GM18526 (cell line): ENCODE measurements around the gene NR2C1.

Experiments used
- POLR2A ChIP-seq: IDR thresholded peaks from 3 replicates; pipeline ENCODE4 v1.6.1; 2011; ENCODE audit not compliant: insufficient read length; ENCODE audit errors: extremely low read depth

NR2C1 gene

DNA sequence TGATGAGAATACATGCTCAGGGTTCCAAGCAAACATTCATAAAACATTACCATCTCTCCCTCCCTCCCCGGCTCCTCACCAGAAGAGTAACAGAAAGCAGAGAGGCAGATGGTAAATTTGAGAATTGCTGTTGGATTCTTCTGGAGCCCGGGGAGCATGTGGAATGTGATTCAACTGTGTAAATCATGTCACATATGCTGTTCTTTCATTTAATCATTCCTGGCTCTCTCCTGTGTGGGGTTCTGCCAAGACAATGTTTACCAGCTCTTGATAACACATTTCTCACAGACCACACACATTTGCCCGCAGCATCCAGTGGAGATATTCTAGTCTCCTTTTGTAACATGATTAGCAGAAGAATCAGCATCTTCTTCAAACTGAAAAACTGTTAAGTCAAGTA, 23.4 kb upstream of the NR2C1 start:
- TF ChIP-seq POLR2A, result no peak

DNA sequence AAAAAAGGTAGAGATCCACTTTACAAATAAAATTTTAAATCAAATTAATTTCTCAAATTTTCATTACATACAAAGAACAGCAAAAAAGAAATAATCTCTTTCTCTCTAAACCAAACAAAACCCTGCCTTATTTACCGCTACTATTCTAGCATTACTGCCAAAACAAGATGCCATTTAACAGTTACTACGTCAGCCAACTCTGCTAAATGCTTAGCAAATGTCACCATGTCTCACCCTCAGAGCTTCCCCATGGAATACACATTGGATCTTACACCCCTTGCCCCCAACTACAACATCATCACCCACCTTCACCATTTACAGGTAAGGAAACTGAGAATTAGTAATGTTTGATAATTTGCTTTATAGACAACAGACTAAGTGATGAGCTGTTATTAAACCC, 23.0 kb upstream of the NR2C1 start:
- TF ChIP-seq POLR2A, result no peak

DNA sequence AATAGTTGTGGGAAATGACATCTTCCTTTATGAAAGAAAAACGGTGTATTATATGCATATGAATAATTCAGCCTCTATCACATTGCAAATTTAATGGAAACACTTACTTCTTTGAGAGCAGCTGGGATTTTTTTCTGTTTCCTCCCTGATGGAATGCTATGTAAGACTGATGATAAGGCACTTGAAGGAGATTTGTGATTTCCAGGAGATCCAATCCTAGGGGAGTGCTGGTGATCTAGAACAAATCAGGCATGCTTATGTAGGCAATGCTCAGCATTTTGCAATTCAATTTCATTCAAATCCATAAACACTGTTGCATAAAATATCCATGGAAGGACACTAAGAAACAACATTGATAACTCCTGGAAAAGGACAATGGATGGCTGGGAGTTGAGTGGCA, 16.0 kb upstream of the NR2C1 start:
- TF ChIP-seq POLR2A, result no peak

DNA sequence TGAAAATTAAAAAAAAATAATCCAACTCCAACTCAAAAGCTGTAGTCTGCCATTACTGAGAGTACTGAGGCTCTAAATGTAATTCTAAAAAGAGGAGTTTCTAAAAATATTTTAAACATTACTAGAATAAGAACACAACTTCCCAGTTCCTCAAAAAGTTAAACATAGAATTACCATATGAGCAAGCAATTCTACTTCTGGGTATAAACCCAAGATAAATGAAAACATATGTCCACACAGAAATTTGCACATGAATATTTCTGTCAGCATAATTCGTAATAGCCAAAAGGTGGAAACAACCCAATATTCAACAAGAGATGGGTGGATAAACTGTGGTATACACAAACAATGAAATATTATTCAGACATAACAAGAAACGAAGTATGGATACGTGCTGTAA, 15.0 kb upstream of the NR2C1 start:
- TF ChIP-seq POLR2A, result no peak

DNA sequence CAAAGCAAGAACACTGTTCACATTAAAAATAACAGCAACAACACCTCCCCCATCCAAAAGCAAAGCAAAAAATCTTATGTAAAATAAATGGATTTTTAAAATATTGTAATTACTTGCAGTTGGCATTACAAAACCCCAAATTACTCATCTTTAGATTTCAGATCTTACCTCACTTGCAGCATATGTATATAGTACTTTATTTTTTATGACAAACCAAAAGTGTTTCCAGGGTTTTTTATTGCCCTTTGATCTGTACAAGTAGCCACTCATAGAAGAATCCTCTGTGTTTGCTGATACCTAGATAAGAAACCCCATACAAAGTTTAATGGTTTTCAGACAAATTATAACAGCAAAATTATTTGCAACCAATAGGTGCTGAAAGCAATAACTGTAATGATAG, 12.2 kb upstream of the NR2C1 start:
- no peak for TF ChIP-seq POLR2A

DNA sequence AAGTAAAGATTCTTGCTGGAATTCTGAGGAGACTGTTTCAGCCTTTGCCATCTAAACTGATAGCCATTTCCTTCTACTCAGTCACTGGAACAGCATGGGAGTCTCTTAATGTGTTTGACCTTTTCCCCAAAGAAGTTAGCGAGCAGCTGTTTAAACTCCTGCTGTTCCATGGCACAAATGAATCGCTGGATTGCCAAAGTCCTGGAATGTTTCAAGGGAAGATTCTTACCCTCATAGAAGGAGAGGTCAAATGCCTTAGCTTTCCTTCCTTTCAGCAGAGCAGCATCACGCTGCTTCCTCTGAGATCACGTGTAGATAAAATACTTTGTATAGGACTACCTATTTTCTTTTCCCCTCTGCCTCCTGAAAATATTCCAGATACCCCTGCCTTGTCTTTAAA, 10.5 kb upstream of the NR2C1 start:
- TF ChIP-seq POLR2A, result no peak

DNA sequence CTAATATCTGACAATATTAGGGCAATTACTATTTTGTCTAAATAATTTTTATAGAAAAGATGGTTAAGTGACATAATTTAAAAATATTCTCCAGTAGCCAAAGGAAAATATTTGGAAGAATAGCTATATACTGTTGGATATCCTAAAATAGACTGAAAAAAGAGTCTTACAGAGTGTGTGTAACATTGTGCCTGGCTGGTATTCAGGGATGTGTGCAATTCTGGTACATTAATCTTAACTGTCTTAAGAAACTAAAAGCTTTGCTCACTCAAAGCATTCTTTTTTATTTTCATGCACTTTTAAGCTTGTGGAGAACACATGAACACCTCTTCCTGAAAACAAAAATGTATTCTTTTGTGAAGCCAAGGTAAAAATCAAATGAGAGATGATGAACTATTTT, 10.1 kb upstream of the NR2C1 start:
- no peak for TF ChIP-seq POLR2A

DNA sequence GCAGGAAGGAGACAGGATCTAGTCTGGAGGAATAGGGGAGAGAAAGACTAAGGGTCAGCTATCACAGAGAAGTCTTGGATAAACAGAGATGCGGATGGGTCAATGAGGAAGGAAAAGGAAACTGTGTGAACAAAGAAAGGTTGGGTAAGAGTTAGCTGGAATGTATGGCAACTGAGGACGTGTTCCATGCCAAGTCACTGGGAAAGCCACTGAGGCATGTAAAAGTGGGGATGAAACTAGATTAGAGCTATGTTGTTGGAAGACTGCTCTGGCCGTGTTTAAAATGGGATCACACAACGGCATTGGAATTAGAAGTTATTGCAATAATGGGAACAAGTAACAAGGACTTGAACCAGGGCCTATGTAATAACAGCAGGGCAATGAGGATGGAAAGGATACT, 3.9 kb upstream of the NR2C1 start:
- TF ChIP-seq POLR2A, result no peak

DNA sequence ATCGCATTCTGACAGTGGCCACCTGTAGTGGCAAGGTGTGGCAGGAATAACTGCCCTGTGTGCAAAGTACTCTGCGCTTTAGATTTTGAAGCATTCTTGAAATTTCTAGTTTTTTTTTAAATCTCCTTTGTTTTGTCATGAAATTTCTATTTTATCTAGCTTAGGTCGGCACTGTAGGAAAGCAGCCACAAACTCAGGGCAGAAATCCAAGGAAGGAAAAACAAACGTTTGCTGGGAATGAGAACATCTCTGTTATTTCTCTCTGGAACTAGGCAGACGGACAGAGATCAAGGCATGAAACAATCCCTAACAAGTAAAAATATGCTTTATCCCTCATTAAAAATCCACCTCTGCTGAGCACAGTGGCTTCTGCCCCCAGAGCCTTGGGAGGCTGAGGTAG, 1.3 kb upstream of the NR2C1 start:
- no peak for TF ChIP-seq POLR2A

DNA sequence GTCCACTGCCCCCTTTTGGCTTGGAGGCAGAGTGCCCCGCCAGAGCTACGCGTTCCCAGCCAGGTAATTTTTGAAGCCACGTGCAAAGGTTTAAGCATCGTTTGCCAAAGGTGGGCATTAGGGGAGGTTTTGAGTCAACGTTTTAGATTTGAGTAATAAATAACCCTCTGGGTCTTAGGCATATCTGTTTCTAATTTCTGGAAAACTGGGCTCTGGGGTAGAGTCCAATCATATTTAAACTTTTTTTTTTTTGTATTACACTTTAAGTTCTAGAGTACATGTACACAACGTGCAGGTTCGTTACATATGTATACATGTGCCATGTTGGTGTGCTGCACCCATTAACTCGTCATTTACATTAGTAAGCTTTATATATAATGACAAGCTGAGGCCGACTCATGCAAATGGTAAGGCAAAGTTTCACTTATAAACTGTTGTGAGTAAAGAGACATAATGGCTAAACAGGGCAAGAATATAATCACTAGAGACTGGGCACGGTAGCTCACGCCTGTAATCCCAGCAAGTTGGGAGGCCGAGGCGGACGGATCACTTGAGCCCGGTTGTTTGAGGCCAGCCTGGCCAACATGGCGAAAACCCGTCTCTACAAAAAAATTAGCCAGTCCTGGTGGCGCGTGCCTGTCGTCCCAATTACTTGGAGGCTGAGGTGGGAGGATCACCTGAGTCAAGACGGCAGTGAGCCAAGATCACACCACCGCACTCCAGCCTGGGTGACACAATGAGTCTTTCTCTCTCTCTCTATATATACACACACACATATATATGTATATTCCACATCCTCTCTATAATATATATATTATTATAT, 491 bp upstream of the NR2C1 start:
- no peak for TF ChIP-seq POLR2A

DNA sequence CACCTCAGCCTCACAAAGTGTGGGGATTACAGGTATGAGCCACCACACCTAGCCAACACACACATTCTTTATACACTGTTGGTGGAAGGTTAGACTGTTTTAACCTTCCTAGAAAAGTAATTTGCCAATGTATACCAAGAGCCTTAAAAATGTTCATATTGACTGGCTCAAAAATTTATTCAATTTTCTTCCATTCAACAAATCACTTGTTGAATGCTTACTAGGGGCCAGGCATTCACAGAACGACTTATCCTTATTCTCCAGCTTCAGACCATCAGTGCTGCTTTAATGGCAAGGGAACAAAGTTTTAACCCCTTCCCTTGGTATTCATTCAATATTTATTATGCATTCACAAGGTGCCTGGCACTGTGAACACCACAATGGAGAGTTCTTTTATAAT, 3.0 kb downstream of the NR2C1 start:
- TF ChIP-seq POLR2A, result no peak

DNA sequence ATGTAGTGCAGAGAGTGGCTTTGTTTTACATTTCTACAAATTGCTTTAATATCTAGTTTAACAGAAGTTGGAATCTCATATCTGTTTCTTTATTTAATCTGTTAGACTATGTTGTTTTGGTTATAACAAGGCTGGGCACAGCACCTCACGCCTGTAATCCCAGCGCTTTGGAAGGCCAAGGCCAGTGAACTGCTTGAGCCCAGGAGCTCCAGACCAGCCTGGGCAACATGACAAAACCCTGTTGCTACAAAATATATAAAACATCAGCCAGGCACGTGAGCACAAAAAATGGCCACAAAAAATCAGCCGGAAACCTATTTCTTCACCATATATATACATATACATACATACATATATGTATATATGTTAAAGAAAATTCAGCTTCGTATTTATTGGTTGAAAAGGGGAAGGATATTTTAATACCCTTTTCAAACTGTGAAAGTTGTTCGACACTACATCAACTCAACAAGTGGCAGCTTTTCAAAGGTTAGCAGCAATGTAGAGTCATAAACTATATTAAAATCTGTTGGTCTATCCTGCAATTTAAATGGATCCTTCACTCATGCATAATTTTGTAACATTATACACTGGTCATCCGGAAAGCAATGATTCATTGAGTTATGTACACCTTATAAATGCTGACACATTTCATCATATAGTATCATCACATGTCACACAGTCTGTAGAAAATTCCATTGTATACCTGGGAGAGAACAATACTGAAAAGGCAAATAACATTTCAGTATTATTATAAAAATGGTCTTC, 7.1 kb downstream of the NR2C1 start:
- TF ChIP-seq POLR2A, result no peak

DNA sequence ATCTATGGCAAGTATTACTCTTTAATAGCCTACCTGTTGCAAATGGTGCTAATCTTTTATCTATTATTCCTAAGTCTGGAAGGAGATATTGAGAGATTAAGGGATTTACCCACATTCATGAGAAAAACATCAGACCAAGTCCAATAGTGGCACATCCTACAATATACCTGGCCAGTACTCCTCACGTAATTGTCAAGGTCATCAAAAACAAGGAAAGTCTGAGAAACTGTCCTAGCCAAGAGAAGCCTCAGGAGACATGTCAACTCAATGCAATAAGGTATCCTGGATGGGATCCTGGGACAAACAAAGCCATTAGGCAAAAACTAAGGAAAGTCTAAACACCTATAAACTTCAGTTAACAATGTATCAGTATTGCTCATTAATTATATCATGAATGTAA, 12.5 kb downstream of the NR2C1 start:
- TF ChIP-seq POLR2A, result no peak

DNA sequence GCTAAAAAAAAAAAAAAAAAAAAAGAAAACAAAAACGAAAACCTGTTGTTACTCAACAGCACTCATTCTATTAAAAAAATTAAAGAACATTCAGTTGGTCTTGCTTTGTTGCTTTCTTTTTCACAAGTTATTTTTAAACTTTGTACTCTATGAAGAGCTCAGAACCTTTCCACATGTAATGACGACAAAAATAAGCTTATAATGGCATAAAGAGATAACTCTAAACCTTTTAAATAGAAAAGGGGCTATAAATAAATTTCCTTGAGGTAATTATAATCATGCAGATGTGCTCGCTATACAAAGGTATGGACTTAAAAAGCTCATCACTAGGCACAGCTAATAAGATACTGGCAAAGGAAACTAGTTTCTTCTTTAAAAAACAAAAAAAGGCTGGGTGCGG, 13.4 kb downstream of the NR2C1 start:
- no peak for TF ChIP-seq POLR2A

DNA sequence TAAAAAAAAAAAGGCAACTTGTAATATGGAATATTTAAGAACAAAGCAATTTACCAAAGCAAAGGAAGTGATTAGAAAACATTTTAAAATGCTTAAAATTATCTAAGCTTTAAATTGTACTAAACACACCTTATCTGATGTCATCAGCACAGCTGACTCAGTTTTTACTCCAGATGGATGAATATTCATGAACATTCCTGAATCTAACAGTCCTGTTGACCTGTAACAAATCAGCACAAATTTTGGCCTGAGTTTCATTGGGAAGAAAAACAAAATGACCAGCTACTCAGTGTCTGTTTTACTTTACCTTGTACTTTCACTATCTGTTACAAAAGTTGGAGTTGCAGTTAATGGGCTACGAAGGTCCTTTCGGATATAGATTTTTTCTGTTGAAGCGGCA, 16.0 kb downstream of the NR2C1 start:
- no peak for TF ChIP-seq POLR2A

DNA sequence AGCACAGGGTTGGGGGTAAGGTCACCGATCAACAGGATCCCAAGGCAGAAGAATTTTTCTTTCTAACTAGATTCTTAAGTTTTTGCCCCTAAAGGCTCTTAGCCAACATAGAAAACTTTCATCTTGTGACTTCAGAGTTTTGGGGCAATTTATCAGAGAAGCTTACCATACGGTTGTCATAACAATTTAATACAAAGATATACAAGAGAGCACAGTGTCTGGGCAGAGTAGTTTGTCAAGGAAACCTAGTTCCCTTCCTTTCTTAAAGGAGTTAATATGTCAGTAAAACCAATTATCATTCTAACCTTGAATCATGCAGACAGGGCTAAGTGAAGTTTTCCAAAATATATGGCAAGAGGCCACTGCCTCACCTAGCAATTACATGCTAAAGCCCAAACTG, 18.4 kb downstream of the NR2C1 start:
- TF ChIP-seq POLR2A, result no peak

DNA sequence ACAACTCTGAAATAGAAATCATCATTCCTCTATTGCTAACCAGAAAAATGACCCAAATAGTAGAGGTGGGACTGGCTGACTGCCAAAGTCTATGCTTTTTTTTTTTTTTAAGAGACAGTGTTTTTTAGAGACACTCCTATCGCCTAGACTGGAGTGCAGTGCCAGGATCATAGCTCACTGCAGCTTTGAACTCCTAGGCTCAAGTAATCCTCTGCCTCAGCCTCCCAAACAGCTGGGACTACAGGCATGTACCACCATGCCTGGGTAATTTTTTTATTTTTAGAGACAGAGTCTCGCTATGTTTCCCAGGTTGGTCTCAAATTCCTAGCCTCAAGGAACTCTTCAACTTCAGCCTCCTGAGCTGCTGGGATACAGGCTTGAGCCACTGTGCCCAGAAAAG, 19.2 kb downstream of the NR2C1 start:
- TF ChIP-seq POLR2A, result no peak

DNA sequence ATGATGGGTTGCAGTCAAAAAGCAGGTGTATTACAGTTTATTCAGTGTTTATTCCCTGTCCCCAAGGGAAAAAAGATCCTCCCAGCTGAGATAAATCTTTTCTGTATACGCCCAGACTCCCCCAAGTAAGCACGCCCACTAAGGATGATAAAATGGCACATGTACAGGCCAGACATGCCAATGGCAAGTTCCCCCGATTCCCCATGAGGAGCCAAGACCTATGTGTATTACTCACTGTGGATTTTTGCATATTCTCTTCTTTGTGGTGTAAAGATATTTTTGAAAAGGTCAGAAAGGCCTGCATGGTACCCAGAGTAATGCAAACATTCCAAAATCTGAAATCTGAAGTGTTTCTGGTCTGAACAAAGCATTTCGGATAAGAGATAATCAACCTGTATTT, 22.2 kb downstream of the NR2C1 start:
- TF ChIP-seq POLR2A, result no peak
